K562 (cell line): ENCODE data around the gene MTF1. TPM values are rescaled to one million over a fixed set of nuclear protein-coding genes. Genes with fewer than 3 reads are reported as not detected.
A peak's percentile ranks its signal among the peaks of the same experiment; 100 is the strongest.

ENCODE experiments used
- CREB1 ChIP-seq, 2 experiments: sonication (generic) in 1 of 2; formaldehyde crosslinking in 1 of 2; IDR thresholded peaks; 2 replicates each; pipeline versions ENCODE4 v1.6.1 to v1.8.0; 2012 to 2022; ENCODE audit warnings: inconsistent platforms in 1 of 2, mild to moderate bottlenecking in 1 of 2, missing genetic modification reagents in 1 of 2, moderate library complexity in 1 of 2
- CTBP1 ChIP-seq: fragments of 450-650 bp; IDR thresholded peaks from 2 replicates; pipeline ENCODE4 v1.6.1; 2016; ENCODE audit warnings: borderline replicate concordance
- ELF4 ChIP-seq: fragments of 450-650 bp; formaldehyde crosslinking; IDR thresholded peaks from 2 replicates; pipeline ENCODE4 v1.4.0; 2022; ENCODE audit warnings: missing genetic modification characterization
- HMG20A ChIP-seq: fragments of 450-650 bp; formaldehyde crosslinking; conservative IDR thresholded peaks from 2 replicates; pipeline ENCODE4 v1.4.0; 2020; ENCODE audit warnings: mild to moderate bottlenecking, mixed read lengths
- KLF1 ChIP-seq: fragments of 450-650 bp; IDR thresholded peaks from 2 replicates; pipeline ENCODE4 v1.6.1; 2016; ENCODE audit warnings: missing genetic modification characterization, missing compliant biosample characterization
- MED1 ChIP-seq: sonication (generic); formaldehyde crosslinking; IDR thresholded peaks from 2 replicates; pipeline ENCODE4 v1.8.1; 2023; ENCODE audit warnings: missing genetic modification reagents, borderline replicate concordance
- NELFE ChIP-seq: IDR thresholded peaks from 2 replicates; pipeline ENCODE4 v1.6.1; 2011; ENCODE audit warnings: mild to moderate bottlenecking; ENCODE audit not compliant: insufficient read depth, insufficient read length
- SMAD2 ChIP-seq: fragments of 150-350 bp; IDR thresholded peaks from 2 replicates; pipeline ENCODE4 v1.6.1; 2014; ENCODE audit warnings: low read depth, mild to moderate bottlenecking, low read length
- SMARCE1 ChIP-seq: fragments of 450-650 bp; IDR thresholded peaks from 2 replicates; pipeline ENCODE4 v1.7.1; 2016; ENCODE audit warnings: mild to moderate bottlenecking
- SOX6 ChIP-seq: fragments of 450-650 bp; IDR thresholded peaks from 2 replicates; pipeline ENCODE4 v1.6.1; 2014; ENCODE audit warnings: mild to moderate bottlenecking
- ZBTB8A ChIP-seq: fragments of 450-650 bp; IDR thresholded peaks from 2 replicates; pipeline ENCODE4 v1.6.1; 2018; ENCODE audit warnings: mild to moderate bottlenecking, moderate library complexity; ENCODE audit not compliant: partially characterized antibody
- ZKSCAN3 ChIP-seq: fragments of 250-450 bp; sonication (Bioruptor Pico); IDR thresholded peaks from 2 replicates; pipeline ENCODE4 v1.4.0; 2020
- ZNF282 ChIP-seq: sonication (generic); formaldehyde crosslinking; IDR thresholded peaks from 2 replicates; pipeline ENCODE4 v1.8.1; 2023; ENCODE audit warnings: missing genetic modification reagents
- ZNF561 ChIP-seq: fragments of 450-650 bp; formaldehyde crosslinking; conservative IDR thresholded peaks from 2 replicates; pipeline ENCODE4 v1.4.0; 2020; ENCODE audit warnings: mild to moderate bottlenecking, moderate library complexity
- polyA plus RNA-seq, 8 experiments: library from polyadenylated mRNA; depleted of rRNA in 4 of 8; stranded (reverse) in 5 of 8; unstranded in 3 of 8; fragments of >200 nt; fragmentation: Nextera tagmentation in 2 of 8; fragmentation: Illumina TruSeq in 1 of 8; extraction: Ambion mirVana in 2 of 8; extraction: Trizol in 1 of 8; gene quantifications; 2 replicates each; pipeline versions ENCODE4 v1.2.1 to v1.2.3, GENCODE V29; 2011 to 2014; ENCODE audit warnings: inconsistent platforms in 1 of 8, missing spikeins in 1 of 8
- total RNA-seq, 7 experiments: library from RNA; depleted of rRNA in 6 of 7; stranded (reverse); fragments of >200 nt in 6 of 7; fragmentation: Illumina TruSeq in 2 of 7; extraction: Trizol in 2 of 7; gene quantifications; 2 replicates each; pipeline versions ENCODE4 v1.2.1 to v1.2.3, GENCODE V29; 2011 to 2021; ENCODE audit warnings: low replicate concordance in 1 of 7
- TF ChIP-seq, protein P1 (sequence below): fragments of 250-450 bp; sonication (Bioruptor Pico); IDR thresholded peaks from 2 replicates; pipeline ENCODE4 v1.5.0; 2022; ENCODE audit warnings: mild to moderate bottlenecking
- TF ChIP-seq, protein P2 (sequence below): fragments of 450-650 bp; conservative IDR thresholded peaks from 2 replicates; pipeline ENCODE4 v1.6.1; 2016; ENCODE audit warnings: missing genetic modification characterization, low read depth, mild to moderate bottlenecking, control low read depth, missing compliant biosample characterization

MTF1 gene
- total and polyA plus RNA-seq, 9 of the 15 experiments (the other 6 are each of a cell fraction or from before 2014, with no cell fraction given), result 1.1 to 12.2 (median 4.3) TPM

DNA sequence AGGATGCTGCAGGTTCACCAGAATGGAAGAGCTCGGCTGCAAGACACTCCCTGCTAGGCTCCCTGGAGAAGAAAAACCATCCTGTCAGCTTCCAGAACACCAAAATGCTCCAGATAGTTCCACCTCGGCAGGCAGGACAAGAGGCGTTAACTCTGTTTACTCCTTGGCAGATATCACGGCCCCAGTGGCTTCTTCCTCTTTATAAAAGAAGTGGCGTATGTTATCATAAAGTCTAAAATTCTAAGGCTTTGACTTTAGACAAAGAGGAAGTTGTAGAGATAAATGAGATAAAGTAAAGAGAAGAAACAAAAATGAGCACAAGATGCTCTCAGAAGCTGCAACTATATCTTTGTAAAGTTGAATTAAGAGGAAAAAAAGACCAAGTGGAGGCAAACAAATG, 24.3 kb upstream of the MTF1 start (continued):
- TF ChIP-seq, protein P1, sequence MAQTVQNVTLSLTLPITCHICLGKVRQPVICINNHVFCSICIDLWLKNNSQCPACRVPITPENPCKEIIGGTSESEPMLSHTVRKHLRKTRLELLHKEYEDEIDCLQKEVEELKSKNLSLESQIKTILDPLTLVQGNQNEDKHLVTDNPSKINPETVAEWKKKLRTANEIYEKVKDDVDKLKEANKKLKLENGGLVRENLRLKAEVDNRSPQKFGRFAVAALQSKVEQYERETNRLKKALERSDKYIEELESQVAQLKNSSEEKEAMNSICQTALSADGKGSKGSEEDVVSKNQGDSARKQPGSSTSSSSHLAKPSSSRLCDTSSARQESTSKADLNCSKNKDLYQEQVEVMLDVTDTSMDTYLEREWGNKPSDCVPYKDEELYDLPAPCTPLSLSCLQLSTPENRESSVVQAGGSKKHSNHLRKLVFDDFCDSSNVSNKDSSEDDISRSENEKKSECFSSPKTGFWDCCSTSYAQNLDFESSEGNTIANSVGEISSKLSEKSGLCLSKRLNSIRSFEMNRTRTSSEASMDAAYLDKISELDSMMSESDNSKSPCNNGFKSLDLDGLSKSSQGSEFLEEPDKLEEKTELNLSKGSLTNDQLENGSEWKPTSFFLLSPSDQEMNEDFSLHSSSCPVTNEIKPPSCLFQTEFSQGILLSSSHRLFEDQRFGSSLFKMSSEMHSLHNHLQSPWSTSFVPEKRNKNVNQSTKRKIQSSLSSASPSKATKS (CRISPR knock-in tag), result no peak
- TF ChIP-seq ZBTB8A, result no peak
- no peak for TF ChIP-seq ZKSCAN3 (CRISPR knock-in tag)
- TF ChIP-seq ZNF282, result no peak
- TF ChIP-seq KLF1 (tag), result no peak
- no peak for TF ChIP-seq ZNF561 (CRISPR knock-in tag)
- TF ChIP-seq SMAD2, result no peak
- peak; percentile 23; the same call in 1 of the 2 replicates for TF ChIP-seq SOX6
- TF ChIP-seq NELFE, result no peak
- TF ChIP-seq HMG20A (CRISPR knock-in tag), result no peak
- TF ChIP-seq MED1 (CRISPR knock-in tag), result no peak
- no peak for TF ChIP-seq CREB1 (IDR thresholded peaks at IDR 0.05)
- TF ChIP-seq CREB1 (CRISPR knock-in tag; IDR thresholded peaks at IDR 0.05), result no peak
- TF ChIP-seq CTBP1, result peak; percentile 26; the same call in 1 of the 2 replicates
- TF ChIP-seq, protein P2, sequence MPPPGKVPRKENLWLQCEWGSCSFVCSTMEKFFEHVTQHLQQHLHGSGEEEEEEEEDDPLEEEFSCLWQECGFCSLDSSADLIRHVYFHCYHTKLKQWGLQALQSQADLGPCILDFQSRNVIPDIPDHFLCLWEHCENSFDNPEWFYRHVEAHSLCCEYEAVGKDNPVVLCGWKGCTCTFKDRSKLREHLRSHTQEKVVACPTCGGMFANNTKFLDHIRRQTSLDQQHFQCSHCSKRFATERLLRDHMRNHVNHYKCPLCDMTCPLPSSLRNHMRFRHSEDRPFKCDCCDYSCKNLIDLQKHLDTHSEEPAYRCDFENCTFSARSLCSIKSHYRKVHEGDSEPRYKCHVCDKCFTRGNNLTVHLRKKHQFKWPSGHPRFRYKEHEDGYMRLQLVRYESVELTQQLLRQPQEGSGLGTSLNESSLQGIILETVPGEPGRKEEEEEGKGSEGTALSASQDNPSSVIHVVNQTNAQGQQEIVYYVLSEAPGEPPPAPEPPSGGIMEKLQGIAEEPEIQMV (tag), result no peak
- no peak for TF ChIP-seq ELF4
- TF ChIP-seq SMARCE1, result no peak; the same call in 1 of the 2 replicates
